H1 (cell line): ENCODE measurements around the gene PDE4D. TPM values are rescaled to one million over a fixed set of nuclear protein-coding genes. Genes with fewer than 3 reads are reported as not detected.

Source experiments
- CTCF ChIA-PET: fragments of 300-600 bp; sonication (Branson Sonifier 250); formaldehyde crosslinking; loops from one replicate; lab custom pipeline; 2021; ENCODE audit not compliant: partially characterized antibody; lab: Charles Lee
- POLR2A ChIA-PET: fragments of 300-600 bp; sonication (Branson Sonifier 250); formaldehyde crosslinking; loops from one replicate; lab custom pipeline; 2021; ENCODE audit warnings: inconsistent platforms; ENCODE audit not compliant: partially characterized antibody; lab: Charles Lee
- DNase-seq, 2 experiments: peaks; one replicate each; pipeline versions ENCODE4 v3.0.0 to v3.0.0-alpha.2; 2010 to 2022; ENCODE audit warnings: low spot score in 2 of 2, low read depth in 1 of 2, mixed read lengths in 1 of 2
- FAIRE-seq: peaks from 2 replicates; lab custom pipeline; 2011; peaks lifted over from hg19 to GRCh38; lab: Jason Lieb, UNC
- H2AFZ ChIP-seq: 2 replicates; pipeline ENCODE4 v1.8.1; 2012; ENCODE audit warnings: low read length, inconsistent platforms
- H2AK5ac ChIP-seq: 2 replicates; pipeline ENCODE4 v1.6.1; 2013; ENCODE audit warnings: low read depth, low read length
- H2BK120ac ChIP-seq: replicated peaks from 2 replicates; pipeline ENCODE3; 2013; ENCODE audit warnings: low read depth, low read length, inconsistent platforms
- H2BK12ac ChIP-seq: 2 replicates; pipeline ENCODE4 v1.6.1; 2013; ENCODE audit warnings: low read depth, low read length
- H2BK15ac ChIP-seq: 2 replicates; pipeline ENCODE4 v1.6.1; 2013; ENCODE audit warnings: low read length
- H2BK20ac ChIP-seq: 2 replicates; pipeline ENCODE4 v1.6.1; 2013; ENCODE audit warnings: low read length
- H2BK5ac ChIP-seq: 2 replicates; pipeline ENCODE4 v1.6.1; 2013; ENCODE audit warnings: low read depth, low read length
- H3K14ac ChIP-seq: 2 replicates; pipeline ENCODE4 v1.6.1; 2013; ENCODE audit warnings: inconsistent platforms; ENCODE audit not compliant: insufficient read length
- H3K18ac ChIP-seq: 2 replicates; pipeline ENCODE4 v1.6.1; 2013; ENCODE audit warnings: low read length; ENCODE audit errors: extremely low read depth
- H3K23ac ChIP-seq: 2 replicates; pipeline ENCODE4 v1.6.1; 2013; ENCODE audit warnings: inconsistent platforms; ENCODE audit not compliant: insufficient read length
- H3K23me2 ChIP-seq: 2 replicates; pipeline ENCODE4 v1.6.1; 2013; ENCODE audit warnings: low read depth, low read length
- H3K27ac ChIP-seq: 2 replicates; pipeline ENCODE4 v1.6.1; 2011; ENCODE audit warnings: low read depth, low read length, inconsistent platforms
- H3K27me3 ChIP-seq, 4 experiments: replicated peaks in 1 of 4; 1 replicate in 1 of 4; 2 replicates in 3 of 4; pipeline versions ENCODE4 v1.6.1 to v1.8.1; 2011 to 2013; ENCODE audit warnings: low read length in 3 of 4, mild to moderate bottlenecking in 3 of 4, inconsistent platforms in 2 of 4, mixed read lengths in 2 of 4, moderate library complexity in 1 of 4; ENCODE audit not compliant: control insufficient read depth in 3 of 4, insufficient read depth in 3 of 4; ENCODE audit errors: extremely low read depth in 1 of 4
- H3K36me3 ChIP-seq, 4 experiments: 2 replicates each; pipeline versions ENCODE4 v1.6.1 to v1.8.1; 2011 to 2013; ENCODE audit warnings: mild to moderate bottlenecking in 4 of 4, low read length in 3 of 4, moderate library complexity in 2 of 4, control low read depth in 1 of 4, inconsistent platforms in 1 of 4; ENCODE audit not compliant: insufficient read depth in 4 of 4, control insufficient read depth in 2 of 4
- H3K4ac ChIP-seq: replicated peaks from 2 replicates; pipeline ENCODE3; 2013; ENCODE audit warnings: low read length, low read depth, mixed read lengths, inconsistent platforms; ENCODE audit not compliant: insufficient read length
- H3K4me1 ChIP-seq, 4 experiments: replicated peaks in 1 of 4; 1 replicate in 1 of 4; 2 replicates in 3 of 4; pipeline versions ENCODE4 v1.6.1 to v1.8.1; 2011 to 2013; ENCODE audit warnings: low read length in 3 of 4, inconsistent platforms in 2 of 4, mixed read lengths in 1 of 4; ENCODE audit not compliant: insufficient read depth in 4 of 4, control insufficient read depth in 3 of 4
- H3K4me2 ChIP-seq, 2 experiments: 2 replicates each; pipeline versions ENCODE4 v1.6.1 to v1.8.1; 2011 to 2013; ENCODE audit warnings: low read depth in 2 of 2, low read length in 2 of 2, control low read depth in 1 of 2, inconsistent platforms in 1 of 2, mild to moderate bottlenecking in 1 of 2; ENCODE audit not compliant: insufficient read depth in 1 of 2
- H3K4me3 ChIP-seq, 4 experiments: fragments of 200-600, 300-600 bp in 1 of 4; sonication (generic), shearing (Covaris generic), sonication (Bioruptor Twin) in 1 of 4; 2 replicates each; pipeline versions ENCODE4 v1.5.1 to v1.8.1; 2011 to 2016; ENCODE audit warnings: low read length in 4 of 4, low read depth in 3 of 4, control low read depth in 2 of 4, inconsistent platforms in 2 of 4, mild to moderate bottlenecking in 2 of 4, mixed read lengths in 1 of 4, moderate library complexity in 1 of 4; ENCODE audit not compliant: insufficient read depth in 2 of 4; ENCODE audit errors: extremely low read depth in 1 of 4
- H3K56ac ChIP-seq: replicated peaks from 2 replicates; pipeline ENCODE3; 2013; ENCODE audit warnings: low read depth, mild to moderate bottlenecking, mixed read lengths, low read length, inconsistent platforms; ENCODE audit not compliant: insufficient read length
- H3K79me1 ChIP-seq: 2 replicates; pipeline ENCODE4 v1.6.1; 2013; ENCODE audit warnings: low read depth, low read length, control low read depth
- H3K79me2 ChIP-seq, 2 experiments: 2 replicates each; pipeline versions ENCODE4 v1.6.1 to v1.8.1; 2012 to 2013; ENCODE audit warnings: low read length in 2 of 2, mild to moderate bottlenecking in 2 of 2, inconsistent platforms in 1 of 2; ENCODE audit not compliant: insufficient read depth in 2 of 2, control insufficient read depth in 1 of 2
- H3K9ac ChIP-seq, 4 experiments: replicated peaks in 1 of 4; 1 replicate in 1 of 4; 2 replicates in 3 of 4; pipeline versions ENCODE4 v1.6.1 to v1.8.1; 2011 to 2013; ENCODE audit warnings: low read depth in 3 of 4, low read length in 3 of 4, control low read depth in 2 of 4, mild to moderate bottlenecking in 2 of 4, moderate library complexity in 2 of 4, inconsistent platforms in 1 of 4; ENCODE audit errors: extremely low read depth in 1 of 4
- H3K9me3 ChIP-seq, 2 experiments: 2 replicates each; pipeline versions ENCODE4 v1.6.1 to v1.8.1; 2012 to 2013; ENCODE audit warnings: mild to moderate bottlenecking in 2 of 2, moderate library complexity in 2 of 2, control low read depth in 1 of 2, inconsistent platforms in 1 of 2, low read depth in 1 of 2, low read length in 1 of 2, mixed read lengths in 1 of 2; ENCODE audit not compliant: insufficient read depth in 2 of 2
- H4K20me1 ChIP-seq, 2 experiments: replicated peaks in 1 of 2; 2 replicates each; pipeline versions ENCODE3 to v1.8.1; 2011 to 2013; ENCODE audit warnings: inconsistent platforms in 2 of 2, low read length in 2 of 2, mild to moderate bottlenecking in 1 of 2; ENCODE audit not compliant: insufficient read depth in 2 of 2, control insufficient read depth in 1 of 2
- H4K5ac ChIP-seq: 2 replicates; pipeline ENCODE4 v1.6.1; 2013; ENCODE audit warnings: low read length, low read depth, mixed read lengths, inconsistent platforms; ENCODE audit not compliant: insufficient read length
- H4K8ac ChIP-seq: 2 replicates; pipeline ENCODE4 v1.8.0; 2013; ENCODE audit warnings: mild to moderate bottlenecking, moderate library complexity, low read length, inconsistent platforms; ENCODE audit not compliant: insufficient read depth; ENCODE audit errors: extremely low read depth
- H4K91ac ChIP-seq: replicated peaks from 2 replicates; pipeline ENCODE3; 2013; ENCODE audit warnings: low read length, mixed read lengths, inconsistent platforms; ENCODE audit not compliant: insufficient read length
- EZH2 ChIP-seq: fragments of 200-600 bp; sonication (generic); IDR thresholded peaks from 2 replicates; pipeline ENCODE4 v1.7.1; 2012; ENCODE audit warnings: low read depth, mild to moderate bottlenecking, moderate library complexity, low read length, inconsistent platforms; ENCODE audit not compliant: severe bottlenecking
- HDAC6 ChIP-seq: IDR thresholded peaks from one replicate; pipeline ENCODE4 v1.7.1; 2012; ENCODE audit warnings: low read depth, mild to moderate bottlenecking, inconsistent platforms, low read length, moderate library complexity
- JUN ChIP-seq: IDR thresholded peaks from 2 replicates; pipeline ENCODE4 v1.6.1; 2011; ENCODE audit warnings: low read depth, mild to moderate bottlenecking, improper control_type of control experiment, low read length
- POLR2AphosphoS5 ChIP-seq: IDR thresholded peaks from 2 replicates; pipeline ENCODE4 v1.6.1; 2011; ENCODE audit warnings: low read depth, low read length
- TAF7 ChIP-seq: optimal IDR thresholded peaks from 2 replicates; pipeline ENCODE3; 2011; ENCODE audit warnings: low read depth, mild to moderate bottlenecking, inconsistent platforms, low read length, moderate library complexity, borderline replicate concordance
- WGBS, 2 experiments: shearing (Covaris generic) in 1 of 2; methylation state at CpG; one replicate each; pipeline versions ENCODE4 v1.1.6 to v1.1.7; 2013 to 2015; ENCODE audit warnings: low lambda C conversion rate in 2 of 2, mixed read lengths in 2 of 2, inconsistent platforms in 1 of 2, low coverage in 1 of 2, missing lambda C conversion rate in 1 of 2; ENCODE audit not compliant: insufficient replicate concordance in 2 of 2, insufficient coverage in 1 of 2, insufficient read length in 1 of 2; ENCODE audit errors: extremely low coverage in 1 of 2, missing lambda C conversion rate in 1 of 2; 5-methylcytosine and 5-hydroxymethylcytosine counted together
- polyA plus RNA-seq, 7 experiments: library from polyadenylated mRNA; depleted of rRNA in 3 of 7; stranded (reverse) in 5 of 7; unstranded in 2 of 7; fragments of >200 nt in 5 of 7; fragments of 200-250 nt in 2 of 7; gene quantifications; 1 replicate in 5 of 7; 2 replicates in 1 of 7; 4 replicates in 1 of 7; pipeline versions ENCODE4 v1.2.1 to v1.2.3, GENCODE V29; 2011 to 2013; ENCODE audit warnings: missing spikeins in 2 of 7, mixed read lengths in 2 of 7
- total RNA-seq: library from RNA; stranded (reverse); fragmentation: NEBNext Ultra II Directional; extraction: Animal tissue kit (Norgen Biotek cat#: 25700); gene quantifications from 2 replicates; pipeline ENCODE4 v1.2.1, GENCODE V29; 2021

Gene PDE4D
- total and polyA plus RNA-seq, 2 of the 8 experiments (the other 6 are each of a cell fraction or from before 2014, with no cell fraction given), result 2.3 to 3.7 TPM

- no peaks in the 10 kb centered on the region for H3K23me2 ChIP-seq
- no peak overlapping the region for H3K4me2 ChIP-seq
- no peak overlapping the region for H2BK5ac ChIP-seq
- WGBS, 2 experiments, result 29% methylated on average over 1 of the region's 1 CpG; no CpG with 5 or more reads in 1 of the 2 experiments
- no peak overlapping the region for H4K5ac ChIP-seq
- no peaks in the 10 kb centered on the region for H3K79me2 ChIP-seq
- no peak overlapping the region for H2AK5ac ChIP-seq
- H4K20me1 ChIP-seq, result no peaks in the 10 kb centered on the region
- DNase-seq, result no peak
- no peaks in the 10 kb centered on the region for H3K4me1 ChIP-seq
- H3K36me3 ChIP-seq, result no peaks in the 10 kb centered on the region
- no peak overlapping the region for H3K27ac ChIP-seq
- H2AFZ ChIP-seq, result no peak overlapping the region
- H3K23ac ChIP-seq, result no peak overlapping the region
- peaks cover 0 to 1% (median 0%) of the 10 kb centered on the region in 4 experiments; a peak in 1 of 7 replicates for H3K27me3 ChIP-seq
- no peak overlapping the region for H3K4ac ChIP-seq
- CTCF ChIA-PET, result no interaction called here
- no peak for FAIRE-seq
- H3K18ac ChIP-seq, result no peak overlapping the region
- H3K9me3 ChIP-seq, result no peaks in the 10 kb centered on the region
- H3K9ac ChIP-seq, result no peak overlapping the region
- POLR2A ChIA-PET, result no interaction called here
- no peak overlapping the region for H2BK20ac ChIP-seq
- no peak overlapping the region for H2BK15ac ChIP-seq
- no peak overlapping the region for H3K4me3 ChIP-seq
- H3K56ac ChIP-seq, result no peak overlapping the region
- TF ChIP-seq POLR2AphosphoS5 (no peak), HDAC6 (no peak), TAF7 (no peak), JUN (no peak), EZH2 (no peak)
- no peak overlapping the region for H4K91ac ChIP-seq
- H2BK12ac ChIP-seq, result no peak overlapping the region
- H3K14ac ChIP-seq, result no peak overlapping the region
- no peak overlapping the region for H2BK120ac ChIP-seq
- H3K79me1 ChIP-seq, result no peaks in the 10 kb centered on the region
- H4K8ac ChIP-seq, result no peak overlapping the region
Observed at GRCh38 chr5:59207401-59207800, 686.1 kb downstream of the PDE4D start.
